ENCODE results near the gene SPDYE3.
"Not testable (repeated sequence)": the region's sequence is repeated elsewhere in the genome, so short reads cannot be mapped to it uniquely, and the experiment has no call there.

SPDYE3 gene

GRCh38 chr7:100270941-100271593 is 36.4 kb upstream of the SPDYE3 start:
- H3K36me3 ChIP-seq (ENCODE audit: insufficient read depth, low read length); H3K4me1 ChIP-seq (ENCODE audit: control insufficient read depth, insufficient read depth, low read length); H3K27me3 ChIP-seq (ENCODE audit: control insufficient read depth, insufficient read depth, low read length); H3K9me3 ChIP-seq (replicated peaks; ENCODE audit: low read length); H3K9ac ChIP-seq (ENCODE audit: low read depth, low read length): not testable (repeated sequence)
- Histone ChIP-seq H3K4me2 (ENCODE audit: low read length) (peak overlapping the region; percentile 70), H3K4me3 (ENCODE audit: low read length) (peak overlapping the region; percentile 51)

- peaks cover 5% of the 10 kb centered on the region for H3K4me1 ChIP-seq (ENCODE audit: control insufficient read depth, insufficient read depth, low read length)
- H3K4me3 ChIP-seq (ENCODE audit: low read length), result peak overlapping the region; percentile 83
- no peaks in the 10 kb centered on the region for H3K36me3 ChIP-seq (ENCODE audit: insufficient read depth, low read length)
- H3K27me3 ChIP-seq (ENCODE audit: control insufficient read depth, insufficient read depth, low read length), result no peaks in the 10 kb centered on the region
- H3K9me3 ChIP-seq (replicated peaks; ENCODE audit: low read length), result no peaks in the 10 kb centered on the region
- peak overlapping the region; percentile 85 for H3K4me2 ChIP-seq (ENCODE audit: low read length)
- peak overlapping the region; percentile 74 for H3K9ac ChIP-seq (ENCODE audit: low read depth, low read length)
These were observed 35.6 kb upstream of the SPDYE3 start for GRCh38 chr7:100271716-100272537.

GRCh38 chr7:100272538-100272902 is 35.0 kb upstream of the SPDYE3 start:
- H3K9me3 ChIP-seq (replicated peaks; ENCODE audit: low read length); H3K27me3 ChIP-seq (ENCODE audit: control insufficient read depth, insufficient read depth, low read length); H3K4me1 ChIP-seq (ENCODE audit: control insufficient read depth, insufficient read depth, low read length); H3K36me3 ChIP-seq (ENCODE audit: insufficient read depth, low read length): not testable (repeated sequence)
- Histone ChIP-seq H3K4me3 (ENCODE audit: low read length) (peak overlapping the region; percentile 83), H3K9ac (ENCODE audit: low read depth, low read length) (peak overlapping the region; percentile 74), H3K4me2 (ENCODE audit: low read length) (peak overlapping the region; percentile 85)

- H3K4me2 ChIP-seq (ENCODE audit: low read length), result no peak overlapping the region
- H3K36me3 ChIP-seq (ENCODE audit: insufficient read depth, low read length), result no peaks in the 10 kb centered on the region
- H3K27me3 ChIP-seq (ENCODE audit: control insufficient read depth, insufficient read depth, low read length), result no peaks in the 10 kb centered on the region
- H3K4me3 ChIP-seq (ENCODE audit: low read length), result no peak overlapping the region
- H3K4me1 ChIP-seq (ENCODE audit: control insufficient read depth, insufficient read depth, low read length), result peaks cover 5% of the 10 kb centered on the region
- no peak overlapping the region for H3K9ac ChIP-seq (ENCODE audit: low read depth, low read length)
- H3K9me3 ChIP-seq (replicated peaks; ENCODE audit: low read length), result no peaks in the 10 kb centered on the region
These were observed 32.4 kb upstream of the SPDYE3 start for GRCh38 chr7:100275120-100275519.

GRCh38 chr7:100276126-100276525 is 31.4 kb upstream of the SPDYE3 start:
- not testable (repeated sequence) for H3K9me3 ChIP-seq (replicated peaks; ENCODE audit: low read length); H3K4me1 ChIP-seq (ENCODE audit: control insufficient read depth, insufficient read depth, low read length); H3K27me3 ChIP-seq (ENCODE audit: control insufficient read depth, insufficient read depth, low read length); H3K4me3 ChIP-seq (ENCODE audit: low read length); H3K9ac ChIP-seq (ENCODE audit: low read depth, low read length); H3K4me2 ChIP-seq (ENCODE audit: low read length); H3K36me3 ChIP-seq (ENCODE audit: insufficient read depth, low read length)

GRCh38 chr7:100282069-100282608 is 25.4 kb upstream of the SPDYE3 start:
- H3K27me3 ChIP-seq (ENCODE audit: control insufficient read depth, insufficient read depth, low read length); H3K4me2 ChIP-seq (ENCODE audit: low read length); H3K4me3 ChIP-seq (ENCODE audit: low read length); H3K36me3 ChIP-seq (ENCODE audit: insufficient read depth, low read length); H3K9ac ChIP-seq (ENCODE audit: low read depth, low read length); H3K4me1 ChIP-seq (ENCODE audit: control insufficient read depth, insufficient read depth, low read length); H3K9me3 ChIP-seq (replicated peaks; ENCODE audit: low read length): not testable (repeated sequence)

- not testable (repeated sequence) for H3K36me3 ChIP-seq (ENCODE audit: insufficient read depth, low read length)
These were observed 24.4 kb upstream of the SPDYE3 start for GRCh38 chr7:100283147-100283546.

GRCh38 chr7:100287191-100287969 is 20.1 kb upstream of the SPDYE3 start:
- H3K27me3 ChIP-seq (ENCODE audit: control insufficient read depth, insufficient read depth, low read length); H3K9ac ChIP-seq (ENCODE audit: low read depth, low read length); H3K36me3 ChIP-seq (ENCODE audit: insufficient read depth, low read length); H3K4me2 ChIP-seq (ENCODE audit: low read length); H3K9me3 ChIP-seq (replicated peaks; ENCODE audit: low read length); H3K4me1 ChIP-seq (ENCODE audit: control insufficient read depth, insufficient read depth, low read length); H3K4me3 ChIP-seq (ENCODE audit: low read length): not testable (repeated sequence)

More at GRCh38 chr7:100283147-100283546, 24.4 kb upstream of the SPDYE3 start:
- not testable (repeated sequence) for H3K4me2 ChIP-seq (ENCODE audit: low read length); H3K9ac ChIP-seq (ENCODE audit: low read depth, low read length); H3K27me3 ChIP-seq (ENCODE audit: control insufficient read depth, insufficient read depth, low read length); H3K4me1 ChIP-seq (ENCODE audit: control insufficient read depth, insufficient read depth, low read length); H3K4me3 ChIP-seq (ENCODE audit: low read length); H3K9me3 ChIP-seq (replicated peaks; ENCODE audit: low read length)

- H3K27me3 ChIP-seq (ENCODE audit: control insufficient read depth, insufficient read depth, low read length); H3K4me1 ChIP-seq (ENCODE audit: control insufficient read depth, insufficient read depth, low read length); H3K9me3 ChIP-seq (replicated peaks; ENCODE audit: low read length): not testable (repeated sequence)
These were observed 19.2 kb upstream of the SPDYE3 start for GRCh38 chr7:100288258-100288657.

GRCh38 chr7:100292162-100292561 is 15.3 kb upstream of the SPDYE3 start:
- H3K4me1 ChIP-seq (ENCODE audit: control insufficient read depth, insufficient read depth, low read length); H3K36me3 ChIP-seq (ENCODE audit: insufficient read depth, low read length); H3K9ac ChIP-seq (ENCODE audit: low read depth, low read length); H3K4me3 ChIP-seq (ENCODE audit: low read length); H3K27me3 ChIP-seq (ENCODE audit: control insufficient read depth, insufficient read depth, low read length); H3K4me2 ChIP-seq (ENCODE audit: low read length); H3K9me3 ChIP-seq (replicated peaks; ENCODE audit: low read length): not testable (repeated sequence)

More at GRCh38 chr7:100288258-100288657, 19.2 kb upstream of the SPDYE3 start:
- not testable (repeated sequence) for H3K4me2 ChIP-seq (ENCODE audit: low read length); H3K9ac ChIP-seq (ENCODE audit: low read depth, low read length); H3K4me3 ChIP-seq (ENCODE audit: low read length); H3K36me3 ChIP-seq (ENCODE audit: insufficient read depth, low read length)

GRCh38 chr7:100295269-100295668 is 12.2 kb upstream of the SPDYE3 start:
- H3K9me3 ChIP-seq (replicated peaks; ENCODE audit: low read length), result not testable (repeated sequence)

More at GRCh38 chr7:100295269-100295668, 12.2 kb upstream of the SPDYE3 start:
- not testable (repeated sequence) for H3K36me3 ChIP-seq (ENCODE audit: insufficient read depth, low read length); H3K4me2 ChIP-seq (ENCODE audit: low read length); H3K4me3 ChIP-seq (ENCODE audit: low read length); H3K4me1 ChIP-seq (ENCODE audit: control insufficient read depth, insufficient read depth, low read length); H3K9ac ChIP-seq (ENCODE audit: low read depth, low read length); H3K27me3 ChIP-seq (ENCODE audit: control insufficient read depth, insufficient read depth, low read length)
